Suprapubic skin (tissue), 4 donors: ENCODE measurements around the gene UCN2.

Experiments
- CTCF ChIP-seq, 2 donors: fragments of 200-600 bp in 1 of 2; fragments of 450-650 bp in 1 of 2; sonication (generic) in 1 of 2; IDR thresholded peaks; one replicate each; pipeline ENCODE4 v1.5.1; 2016 to 2019; ENCODE audit warnings: antibody characterized with exemption in 2 of 2, mild to moderate bottlenecking in 1 of 2, moderate library complexity in 1 of 2
- EP300 ChIP-seq: sonication (generic); formaldehyde crosslinking; IDR thresholded peaks from one replicate; pipeline ENCODE4 v1.6.1; 2017; ENCODE audit warnings: antibody characterized with exemption
- POLR2A ChIP-seq, 2 donors: fragments of 450-650 bp; IDR thresholded peaks; one replicate each; pipeline ENCODE4 v1.6.1; 2017; ENCODE audit warnings: antibody characterized with exemption in 2 of 2, mild to moderate bottlenecking in 2 of 2, moderate library complexity in 2 of 2
- POLR2AphosphoS5 ChIP-seq, 3 donors: sonication (generic); formaldehyde crosslinking; IDR thresholded peaks; one replicate each; pipeline ENCODE4 v1.6.1; 2017; ENCODE audit warnings: antibody characterized with exemption in 3 of 3

DNA sequence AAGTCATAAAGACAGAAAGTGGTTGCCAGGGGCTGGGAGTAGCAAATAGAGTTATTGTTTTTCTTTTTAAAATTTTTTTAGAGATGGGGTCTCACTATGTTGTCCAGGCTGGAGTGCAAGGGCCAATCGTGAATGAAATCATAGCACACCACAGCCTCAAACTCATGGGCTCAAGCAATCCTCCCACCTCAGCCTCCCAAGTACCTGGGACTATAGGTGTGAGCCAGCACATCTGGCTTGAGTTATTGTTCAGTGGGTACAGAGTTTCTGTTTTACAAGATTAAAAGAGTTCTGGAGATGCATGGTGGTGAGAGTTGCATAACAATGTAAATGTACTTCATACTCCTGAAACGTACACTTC, 30.6 kb downstream of the UCN2 start:
- no peak for TF ChIP-seq POLR2A (IDR thresholded peaks at IDR 0.05)
- no peak for TF ChIP-seq CTCF (IDR thresholded peaks at IDR 0.05)
- TF ChIP-seq POLR2AphosphoS5 (IDR thresholded peaks at IDR 0.05): no peak
- TF ChIP-seq EP300: no peak
